Mucosa of descending colon (tissue), 3 donors: Measurements from ENCODE around the gene OAS1. TPM values are rescaled to one million over a fixed set of nuclear protein-coding genes. Genes with fewer than 3 reads are reported as not detected.

ENCODE experiments used
- ATAC-seq: fragments of 200-7000 bp; cut with Tn5 transposase; one replicate; pipeline ENCODE4 v1.9.1; 2020; ENCODE audit warnings: mild to moderate bottlenecking, moderate library complexity
- DNase-seq, 3 donors: peaks; one replicate each; pipeline ENCODE4 v3.0.0-alpha.2; 2020
- H3K36me3 ChIP-seq: fragments of 200-600 bp; one replicate; pipeline ENCODE4 v1.8.0; 2021; ENCODE audit warnings: low read depth, mild to moderate bottlenecking
- H3K4me1 ChIP-seq: fragments of 200-600 bp; one replicate; pipeline ENCODE4 v1.8.0; 2021; ENCODE audit warnings: low read depth, mild to moderate bottlenecking
- H3K4me3 ChIP-seq: fragments of 200-600 bp; one replicate; pipeline ENCODE4 v1.8.0; 2021; ENCODE audit warnings: mild to moderate bottlenecking
- H3K9me3 ChIP-seq: fragments of 200-600 bp; one replicate; pipeline ENCODE4 v1.8.0; 2021; ENCODE audit warnings: mild to moderate bottlenecking
- intact Hi-C, 2 donors: fragments of 100-400 bp; cut with DNase I in 1 of 2; cut with micrococcal nuclease in 1 of 2; formaldehyde crosslinking; loops; one replicate each; pipeline versions ENCODE4 v1.11.0 to v1.11.1; 2022; cut with DNase I, micrococcal nuclease
- total RNA-seq, 3 donors: library from RNA; stranded (reverse); fragmentation: NEBNext Ultra II Directional in 2 of 3; extraction: Animal tissue kit (Norgen Biotek cat#: 25700) in 2 of 3; gene quantifications; one replicate each; pipeline versions ENCODE4 v1.2.1 to v1.2.4, GENCODE V29; 2021 to 2023
- TF ChIP-seq, protein P1 (sequence below): fragments of 200-600 bp; IDR thresholded peaks from one replicate; pipeline ENCODE4 v1.8.0; 2022; ENCODE audit warnings: antibody characterized with exemption, mild to moderate bottlenecking
- donor health status: DM: no; HTN: no; CAD: no; lungs with moderate emphysema.
- donor health status: DM: no; HTN: no; CAD: no.
- donor health status: DM: no; HTN: yes; CAD: no.

The OAS1 gene
- total RNA-seq, 3 donors from 2014 or later = 67.9 to 162 (median 103) TPM

DNA sequence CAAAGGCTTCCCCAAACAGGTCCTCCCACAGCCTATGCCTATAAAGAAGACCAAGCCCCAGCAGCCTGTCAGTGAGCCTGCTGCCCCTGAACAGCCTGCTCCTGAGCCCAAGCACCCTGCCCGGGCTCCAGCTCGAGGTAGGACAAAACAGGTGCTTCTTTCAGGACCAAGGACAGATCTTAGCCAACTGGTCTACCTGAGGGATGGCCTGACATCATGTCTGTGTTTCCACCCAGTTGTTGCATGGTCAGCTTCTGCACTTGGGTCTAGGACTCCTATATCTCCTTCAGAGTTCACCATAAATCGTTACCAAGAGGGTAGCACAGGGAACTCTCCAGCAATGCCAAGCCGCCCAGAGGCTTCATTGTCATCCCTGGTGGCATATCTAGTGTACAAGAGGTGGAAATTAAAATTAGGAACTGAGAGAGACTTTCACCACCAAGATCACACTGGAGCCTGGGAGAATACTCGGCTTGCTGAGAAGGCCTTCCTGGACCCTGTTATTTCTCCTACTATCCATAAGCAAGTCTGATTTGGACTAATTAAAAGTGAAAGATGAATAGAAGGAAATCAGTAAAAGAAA is 38.2 kb upstream of the OAS1 start:
- TF ChIP-seq, protein P1, sequence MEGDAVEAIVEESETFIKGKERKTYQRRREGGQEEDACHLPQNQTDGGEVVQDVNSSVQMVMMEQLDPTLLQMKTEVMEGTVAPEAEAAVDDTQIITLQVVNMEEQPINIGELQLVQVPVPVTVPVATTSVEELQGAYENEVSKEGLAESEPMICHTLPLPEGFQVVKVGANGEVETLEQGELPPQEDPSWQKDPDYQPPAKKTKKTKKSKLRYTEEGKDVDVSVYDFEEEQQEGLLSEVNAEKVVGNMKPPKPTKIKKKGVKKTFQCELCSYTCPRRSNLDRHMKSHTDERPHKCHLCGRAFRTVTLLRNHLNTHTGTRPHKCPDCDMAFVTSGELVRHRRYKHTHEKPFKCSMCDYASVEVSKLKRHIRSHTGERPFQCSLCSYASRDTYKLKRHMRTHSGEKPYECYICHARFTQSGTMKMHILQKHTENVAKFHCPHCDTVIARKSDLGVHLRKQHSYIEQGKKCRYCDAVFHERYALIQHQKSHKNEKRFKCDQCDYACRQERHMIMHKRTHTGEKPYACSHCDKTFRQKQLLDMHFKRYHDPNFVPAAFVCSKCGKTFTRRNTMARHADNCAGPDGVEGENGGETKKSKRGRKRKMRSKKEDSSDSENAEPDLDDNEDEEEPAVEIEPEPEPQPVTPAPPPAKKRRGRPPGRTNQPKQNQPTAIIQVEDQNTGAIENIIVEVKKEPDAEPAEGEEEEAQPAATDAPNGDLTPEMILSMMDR = no peak
- Histone ChIP-seq H3K9me3 (no peaks in the 10 kb centered on the region), H3K4me1 (no peaks in the 10 kb centered on the region), H3K36me3 (no peaks in the 10 kb centered on the region), H3K4me3 (no peak overlapping the region)
- intact Hi-C loops = no loop called here
- DNase-seq (no peak), ATAC-seq (no peak)

DNA sequence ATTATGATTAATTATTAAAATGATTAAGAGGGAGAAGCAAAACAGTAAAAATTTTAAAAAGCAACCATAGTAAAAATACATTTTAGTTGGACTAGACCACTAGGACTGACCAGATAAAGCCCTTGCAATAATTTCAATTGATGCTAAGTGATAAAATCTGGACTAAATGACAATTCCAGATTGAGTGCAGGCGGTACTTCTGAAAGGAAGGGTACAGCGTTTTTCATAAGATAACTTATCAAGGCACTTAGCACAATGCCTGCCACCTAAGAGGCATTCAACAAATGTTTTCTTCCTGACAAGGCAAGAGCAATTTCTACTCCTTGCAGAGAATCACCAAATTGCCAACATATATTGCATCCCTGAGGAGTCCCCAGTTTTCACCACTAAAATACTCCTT is 37.7 kb upstream of the OAS1 start:
- H3K9me3 ChIP-seq = no peaks in the 10 kb centered on the region
- no peak overlapping the region for H3K4me3 ChIP-seq
- TF ChIP-seq, protein P1 = no peak
- no peaks in the 10 kb centered on the region for H3K4me1 ChIP-seq
- DNase-seq (no peak), ATAC-seq (no peak)
- no peaks in the 10 kb centered on the region for H3K36me3 ChIP-seq
- intact Hi-C loops = no loop called here

- H3K4me3 ChIP-seq = no peak overlapping the region
- TF ChIP-seq, protein P1 = no peak
- DNase-seq = no peak
- no peaks in the 10 kb centered on the region for H3K9me3 ChIP-seq
- no peak for ATAC-seq
- intact Hi-C loops = no loop called here
- H3K36me3 ChIP-seq = no peaks in the 10 kb centered on the region
- H3K4me1 ChIP-seq = no peaks in the 10 kb centered on the region
Measured at GRCh38 chr12:112869778-112870177, 37.0 kb upstream of the OAS1 start.

DNA sequence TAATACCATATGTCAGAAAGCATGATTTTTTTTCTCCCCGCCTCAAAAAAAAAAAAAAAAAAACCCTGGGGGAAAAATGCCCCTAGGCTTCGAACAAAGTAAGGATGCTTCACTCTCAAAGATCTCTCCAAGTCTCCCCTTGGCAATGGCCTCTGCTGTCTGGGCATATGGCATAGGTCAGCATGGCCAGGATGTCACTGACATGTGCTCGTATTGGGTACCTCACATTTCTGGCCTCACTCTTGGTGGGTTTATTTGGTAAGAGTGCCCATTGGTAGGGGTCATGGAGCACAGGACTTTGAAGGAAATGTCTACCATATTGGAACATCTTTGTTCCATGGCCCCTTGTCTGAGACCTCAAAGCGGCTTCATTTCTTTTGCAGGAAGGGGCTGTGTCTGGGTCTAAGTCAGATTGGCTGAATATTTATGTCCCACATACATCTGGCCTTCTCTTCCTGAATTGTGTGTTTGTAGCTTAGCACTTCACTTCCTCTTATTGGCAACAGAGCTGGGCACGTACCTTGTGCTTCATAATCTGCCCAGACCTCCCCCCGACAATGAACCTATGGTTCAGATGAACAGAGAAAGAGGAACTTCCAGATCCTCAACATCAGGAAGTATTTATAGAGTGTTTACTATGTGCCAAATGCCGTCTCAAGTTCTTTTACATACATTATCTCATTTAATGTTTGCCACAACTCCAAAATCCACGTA is 36.3 kb upstream of the OAS1 start:
- no peak for DNase-seq
- Histone ChIP-seq H3K4me3 (no peak overlapping the region), H3K4me1 (no peaks in the 10 kb centered on the region), H3K9me3 (no peaks in the 10 kb centered on the region), H3K36me3 (no peaks in the 10 kb centered on the region)
- ATAC-seq = no peak
- TF ChIP-seq, protein P1 = no peak
- intact Hi-C loops = no loop called here

DNA sequence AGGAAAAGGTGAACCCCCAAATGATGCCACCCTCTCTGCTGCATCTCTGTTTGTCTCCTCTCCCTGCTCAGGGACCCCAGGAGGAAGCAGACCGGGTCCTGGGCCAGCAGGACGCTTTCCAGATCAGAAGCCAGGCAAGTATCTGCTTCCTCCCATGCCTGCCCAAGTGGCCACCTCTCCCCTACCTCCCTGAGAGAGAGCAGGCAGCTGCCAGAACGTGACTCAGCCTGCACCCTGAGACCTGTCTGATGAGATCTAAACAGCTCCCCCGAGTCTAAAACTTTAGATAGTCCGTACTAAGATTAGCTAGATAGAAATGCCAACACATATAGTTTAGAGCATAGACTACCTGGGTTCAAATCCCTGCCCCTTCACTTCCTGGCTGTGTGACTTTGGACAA is 31.2 kb upstream of the OAS1 start:
- DNase-seq (no peak), ATAC-seq (no peak)
- H3K4me1 ChIP-seq = no peaks in the 10 kb centered on the region
- no peaks in the 10 kb centered on the region for H3K9me3 ChIP-seq
- TF ChIP-seq, protein P1 = no peak
- no peaks in the 10 kb centered on the region for H3K36me3 ChIP-seq
- intact Hi-C loops = no loop called here
- no peak overlapping the region for H3K4me3 ChIP-seq
